Posterior cingulate gyrus (tissue), 11 donors: ENCODE measurements around the gene CAMKMT.
"Not testable (repeated sequence)": the region's sequence is repeated elsewhere in the genome, so short reads cannot be mapped to it uniquely, and the experiment has no call there.

Source experiments
- DNase-seq, 10 donors: peaks; one replicate each; pipeline versions ENCODE4 v3.0.0 to v3.0.0-alpha.2; 2020 to 2021; ENCODE audit warnings: mixed read lengths in 3 of 10
- intact Hi-C: fragments of 100-400 bp; cut with DNase I; formaldehyde crosslinking; loops from one replicate; pipeline ENCODE4 v1.15.1; 2023

The CAMKMT gene

GRCh38 chr2:44494006-44494405 is 132.3 kb downstream of the CAMKMT start:
- intact Hi-C loops = no loop called here
- DNase-seq = no peak

GRCh38 chr2:44495035-44495434 is 133.3 kb downstream of the CAMKMT start:
- DNase-seq = no peak
- intact Hi-C loops = no loop called here

- no peak for DNase-seq
- intact Hi-C loops = no loop called here
Observed at GRCh38 chr2:44495544-44495943, 133.8 kb downstream of the CAMKMT start.

GRCh38 chr2:44496130-44496529 is 134.4 kb downstream of the CAMKMT start:
- intact Hi-C loops = no loop called here
- DNase-seq = no peak

DNA sequence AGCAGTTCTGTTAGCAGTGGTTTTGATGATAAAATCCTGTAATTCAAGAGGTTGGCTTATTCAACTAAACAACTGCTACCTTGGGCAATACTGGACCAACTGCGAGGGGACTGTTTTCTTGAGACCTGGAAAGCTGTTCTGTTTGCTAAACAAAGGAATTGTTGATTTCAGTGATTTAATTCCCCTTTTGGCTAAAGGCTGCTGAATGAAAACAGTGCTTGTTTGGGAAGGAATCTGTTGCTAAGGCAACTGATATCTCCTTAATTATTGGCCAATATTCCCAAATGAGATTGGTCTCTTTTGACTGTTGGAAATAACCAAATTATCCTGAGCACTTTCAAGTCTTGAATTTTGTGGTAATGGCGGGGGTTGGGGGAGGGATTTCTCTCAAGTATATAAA is 136.8 kb downstream of the CAMKMT start:
- intact Hi-C loops = no loop called here

DNA sequence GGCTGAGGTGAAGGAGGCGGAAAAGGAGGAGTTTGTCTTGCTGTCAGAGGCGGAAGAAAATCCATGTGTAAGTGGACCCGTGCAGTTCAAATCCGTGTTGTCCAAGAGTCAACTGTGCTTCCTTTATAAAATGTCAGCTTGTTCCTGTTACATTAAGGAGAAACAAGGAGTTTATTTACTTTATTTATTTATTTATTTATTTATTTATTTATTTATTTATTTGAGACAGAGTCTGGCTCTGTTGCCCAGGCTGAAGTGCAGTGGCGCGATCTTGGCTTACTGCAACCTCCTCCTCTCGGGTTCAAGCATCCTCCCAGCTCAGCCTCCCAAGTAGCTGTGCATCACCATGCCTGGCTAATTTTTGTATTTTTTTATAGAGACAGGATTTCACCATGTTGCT is 143.9 kb downstream of the CAMKMT start:
- DNase-seq, intact Hi-C loops: not testable (repeated sequence)

More for the DNA sequence above, 136.8 kb downstream of the CAMKMT start:
- DNase-seq = no peak

DNA sequence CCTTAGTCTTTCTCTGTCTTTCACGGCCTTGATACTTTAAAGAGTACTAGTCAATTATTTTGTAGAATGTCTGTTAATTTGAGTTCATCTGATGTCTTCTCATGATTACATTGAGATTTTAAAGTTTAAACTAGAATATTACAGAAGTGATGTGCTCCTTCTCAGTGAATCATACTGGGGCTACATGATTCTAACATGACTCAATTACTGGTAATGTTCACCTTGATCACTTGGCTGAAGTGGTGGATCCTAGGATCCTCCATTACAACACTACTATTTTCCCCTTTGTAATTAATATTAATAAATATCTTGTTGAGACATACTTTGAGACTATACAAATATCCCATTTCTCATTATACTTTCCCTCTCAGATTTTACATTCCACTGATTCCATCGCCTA is 148.5 kb downstream of the CAMKMT start:
- intact Hi-C loops = no loop called here

GRCh38 chr2:44515416-44515815 is 153.7 kb downstream of the CAMKMT start:
- DNase-seq = no peak
- intact Hi-C loops = no loop called here

More for the DNA sequence above, 148.5 kb downstream of the CAMKMT start:
- DNase-seq = no peak

DNA sequence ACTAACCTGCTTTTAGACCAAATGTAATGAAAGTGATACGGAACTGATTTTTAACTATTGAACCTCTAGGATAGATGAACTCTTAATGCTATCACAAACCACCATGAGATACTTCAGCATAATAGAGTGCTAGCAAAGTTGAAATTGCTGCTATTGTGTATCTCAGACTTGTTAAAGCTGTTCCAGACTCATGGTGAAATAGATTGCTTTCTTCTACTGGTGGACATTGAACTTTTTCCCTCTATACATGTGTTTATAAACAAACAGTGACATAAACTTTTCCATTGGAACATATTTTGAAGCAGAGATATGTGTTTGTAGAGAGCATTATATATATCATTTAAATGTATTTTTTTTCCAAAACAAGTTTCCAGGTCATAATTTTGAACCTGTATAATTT is 157.3 kb downstream of the CAMKMT start:
- intact Hi-C loops = no loop called here
- DNase-seq = no peak

DNA sequence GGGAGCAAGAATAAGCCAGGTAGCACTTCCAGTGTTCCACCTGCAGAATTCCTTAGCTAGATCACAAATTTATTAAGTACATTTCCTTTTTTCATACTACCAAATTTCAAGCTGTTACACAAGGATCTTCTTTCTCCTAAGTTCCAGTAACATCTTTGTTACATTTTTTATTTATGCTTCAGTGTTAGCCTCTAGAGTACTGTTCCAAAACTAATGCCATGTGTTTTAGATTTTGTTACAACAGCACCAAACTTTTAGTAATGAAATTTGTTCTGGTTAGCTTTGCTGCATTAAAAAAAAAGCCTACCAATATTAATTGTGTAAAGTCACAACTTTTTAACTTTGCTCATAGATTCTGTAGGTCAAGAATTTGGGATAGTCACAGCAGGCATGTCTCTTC is 161.1 kb downstream of the CAMKMT start:
- no peak for DNase-seq
- intact Hi-C loops = no loop called here

- intact Hi-C loops = no loop called here
- DNase-seq = no peak
Observed at GRCh38 chr2:44524347-44524926, 162.7 kb downstream of the CAMKMT start.

GRCh38 chr2:44526352-44526751 is 164.6 kb downstream of the CAMKMT start:
- intact Hi-C loops = no loop called here
- DNase-seq = no peak

DNA sequence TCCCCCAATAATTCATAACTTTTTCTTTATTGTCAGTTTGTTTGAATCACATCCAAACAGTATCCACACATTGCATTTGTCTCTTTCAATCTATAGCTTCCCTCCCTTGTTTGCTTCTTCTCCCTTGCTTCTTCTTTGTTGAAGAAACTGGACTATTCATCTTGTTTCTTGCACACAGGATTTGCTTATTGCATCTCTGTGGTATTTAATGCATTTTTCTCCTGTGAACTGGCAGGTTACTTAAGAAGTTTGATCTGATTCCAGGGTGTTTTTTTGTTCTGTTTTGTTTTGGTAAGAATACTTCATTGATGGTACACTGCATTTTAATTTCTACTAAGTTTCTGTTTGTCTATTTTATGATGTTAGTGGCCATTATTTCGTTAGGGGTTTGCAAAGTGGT is 166.8 kb downstream of the CAMKMT start:
- intact Hi-C loops = no loop called here
- DNase-seq = no peak

GRCh38 chr2:44529448-44529847 is 167.7 kb downstream of the CAMKMT start:
- DNase-seq = no peak
- intact Hi-C loops = no loop called here

DNA sequence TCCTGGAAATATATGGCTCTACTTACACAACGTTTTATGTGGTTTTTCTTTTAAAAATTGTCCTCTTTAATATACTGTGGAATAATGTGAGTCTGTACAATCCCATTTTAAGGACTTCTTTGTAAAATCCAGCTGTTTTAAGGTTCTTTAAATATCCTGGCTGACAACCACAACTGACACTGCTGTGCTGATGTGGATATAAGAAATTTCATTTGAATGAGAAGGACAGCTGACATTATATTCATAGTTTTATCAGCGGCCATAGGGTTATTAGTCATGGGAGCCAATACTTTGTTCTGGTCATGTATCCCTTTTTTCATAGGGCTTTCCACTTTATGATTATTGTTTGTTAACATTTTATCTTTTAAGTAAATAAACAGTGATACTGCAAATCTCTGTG is 169.5 kb downstream of the CAMKMT start:
- intact Hi-C loops = no loop called here

DNA sequence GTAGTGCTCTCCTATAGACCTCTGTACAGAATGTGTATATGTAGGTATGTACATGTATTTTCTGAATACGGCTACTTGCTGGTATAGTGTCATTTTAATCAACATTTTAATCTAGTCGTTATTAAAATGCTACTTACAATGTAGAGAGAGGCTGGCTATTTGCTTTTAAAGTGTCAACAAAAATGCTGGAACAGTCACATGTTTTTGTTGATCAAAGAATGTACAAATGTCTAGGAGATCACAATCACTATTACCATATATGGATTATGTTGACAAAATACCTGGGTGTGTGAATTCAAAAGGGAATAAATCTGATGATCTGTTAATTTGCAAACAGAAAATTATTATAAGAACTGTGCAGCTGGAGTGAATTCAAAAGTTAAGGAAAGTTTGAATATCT is 170.3 kb downstream of the CAMKMT start:
- intact Hi-C loops = no loop called here

More for the DNA sequence above, 169.5 kb downstream of the CAMKMT start:
- no peak for DNase-seq

GRCh38 chr2:44533508-44533907 is 171.8 kb downstream of the CAMKMT start:
- intact Hi-C loops = no loop called here
- no peak for DNase-seq

More for the DNA sequence above, 170.3 kb downstream of the CAMKMT start:
- DNase-seq = no peak

DNA sequence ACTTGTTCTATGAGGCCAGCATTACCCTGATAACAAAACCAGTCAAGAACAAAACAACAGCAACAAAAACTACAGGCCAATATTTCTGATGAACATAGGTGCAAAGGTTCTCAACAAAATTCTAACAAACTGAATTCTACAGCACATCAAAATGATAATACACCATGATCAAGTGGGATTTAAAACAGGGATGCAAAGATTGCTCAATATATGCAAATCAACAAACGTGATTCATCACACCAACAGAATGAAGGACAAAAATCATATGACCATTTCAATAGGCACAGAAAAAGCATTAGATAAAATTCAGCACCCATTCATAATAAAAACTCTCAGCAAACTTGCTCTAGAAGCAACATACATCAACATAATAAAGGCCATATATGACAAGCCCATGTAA is 173.6 kb downstream of the CAMKMT start:
- DNase-seq = no peak
- intact Hi-C loops = no loop called here

GRCh38 chr2:44537264-44537663 is 175.5 kb downstream of the CAMKMT start:
- no peak for DNase-seq
- intact Hi-C loops = no loop called here

DNA sequence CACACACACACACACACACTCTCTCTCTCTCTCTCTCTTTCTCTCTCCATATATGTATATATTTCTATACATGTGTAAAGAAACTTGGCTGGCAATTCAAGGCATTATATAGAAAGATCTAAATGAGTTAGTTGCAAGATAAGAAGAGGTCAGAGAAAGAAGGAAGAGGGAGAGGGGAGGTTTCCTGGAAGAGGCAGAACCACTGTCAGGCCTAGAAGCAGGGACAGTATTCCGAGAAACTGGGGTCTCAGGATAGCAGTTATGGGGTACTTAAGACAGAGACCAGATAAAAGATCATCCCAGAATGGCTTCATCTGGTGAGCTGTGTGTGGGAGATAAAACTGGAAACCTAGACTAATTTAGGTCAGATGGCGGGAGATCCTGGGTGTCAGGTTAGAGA is 180.8 kb downstream of the CAMKMT start:
- intact Hi-C loops = no loop called here

GRCh38 chr2:44543773-44544725 is 182.3 kb downstream of the CAMKMT start:
- no peak for DNase-seq
- intact Hi-C loops = no loop called here

More for the DNA sequence above, 180.8 kb downstream of the CAMKMT start:
- no peak for DNase-seq

DNA sequence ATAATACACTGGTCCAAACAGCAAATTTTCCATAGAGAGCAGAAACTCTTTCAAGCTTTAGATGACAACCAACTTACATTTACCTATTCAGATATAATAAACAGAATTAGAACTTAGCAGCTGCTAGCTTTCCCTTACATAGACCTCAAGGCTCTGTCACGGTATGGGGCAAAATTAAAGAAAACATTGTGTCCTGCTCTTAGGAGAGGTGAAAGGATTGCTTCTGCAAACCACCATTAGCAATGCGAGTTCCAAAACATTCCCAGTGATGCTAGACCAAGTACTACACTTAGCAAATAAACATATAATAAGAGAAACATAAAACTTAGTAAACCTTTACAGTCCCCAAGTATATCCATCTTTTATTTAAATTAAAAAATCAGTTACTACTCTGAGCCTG is 183.3 kb downstream of the CAMKMT start:
- intact Hi-C loops = no loop called here
- no peak for DNase-seq
